Endothelial cell of umbilical vein (primary cell): Measurements from ENCODE around the gene POSTN. TPM values are rescaled to one million over a fixed set of nuclear protein-coding genes. Genes with fewer than 3 reads are reported as not detected.

Source experiments
- BruUV-seq: library from RNA; stranded (reverse); fragments of 400-500 nt; replicated peaks from 2 replicates; lab custom pipeline; 2021; lab: Mats Ljungman, UMichigan
- CTCF ChIA-PET: fragments of 300-600, 350-600 bp; sonication (Branson Sonifier 250); formaldehyde crosslinking; loops from one replicate; lab custom pipeline; 2021; ENCODE audit warnings: antibody characterized with exemption, inconsistent platforms; lab: Charles Lee
- POLR2A ChIA-PET: fragments of 300-600, 350-600 bp; sonication (Branson Sonifier 250); formaldehyde crosslinking; loops from one replicate; lab custom pipeline; 2021; ENCODE audit warnings: antibody characterized with exemption, inconsistent platforms; lab: Charles Lee
- DNase-seq: peaks from one replicate; pipeline ENCODE4 v3.0.0-alpha.2; 2011; ENCODE audit warnings: low read depth, low spot score
- FAIRE-seq: peaks from 2 replicates; lab custom pipeline; 2011; peaks lifted over from hg19 to GRCh38; lab: Jason Lieb, UNC
- H2AFZ ChIP-seq: 2 replicates; pipeline ENCODE4 v1.6.0; 2012; ENCODE audit warnings: low read depth, low read length, control low read depth, inconsistent platforms
- H3K27ac ChIP-seq: 2 replicates; pipeline ENCODE4 v1.5.1; 2011; ENCODE audit warnings: low read depth, mild to moderate bottlenecking, control low read depth, low read length, moderate library complexity; ENCODE audit not compliant: insufficient read depth
- H3K27me3 ChIP-seq, 2 experiments: 2 replicates each; pipeline versions ENCODE4 v1.6.0 to v1.6.1; 2011; ENCODE audit warnings: low read length in 2 of 2, mixed read lengths in 1 of 2; ENCODE audit not compliant: control insufficient read depth in 2 of 2, insufficient read depth in 2 of 2
- H3K36me3 ChIP-seq, 2 experiments: 2 replicates in 1 of 2; 3 replicates in 1 of 2; pipeline ENCODE4 v1.5.1; 2011; ENCODE audit warnings: low read length in 2 of 2, mild to moderate bottlenecking in 1 of 2, moderate library complexity in 1 of 2; ENCODE audit not compliant: control insufficient read depth in 2 of 2, insufficient read depth in 2 of 2; ENCODE audit errors: extremely low read depth in 1 of 2
- H3K4me1 ChIP-seq: 3 replicates; pipeline ENCODE4 v1.5.1; 2011; ENCODE audit warnings: mild to moderate bottlenecking, low read length; ENCODE audit not compliant: control insufficient read depth, insufficient read depth; ENCODE audit errors: extremely low read depth
- H3K4me2 ChIP-seq: 2 replicates; pipeline ENCODE4 v1.6.1; 2011; ENCODE audit warnings: low read length, control low read depth, mixed read lengths; ENCODE audit not compliant: insufficient read depth
- H3K4me3 ChIP-seq, 3 experiments: fragments of 200-600 bp in 1 of 3; sonication (generic), shearing (Covaris generic) in 1 of 3; replicated peaks in 1 of 3; 2 replicates each; pipeline ENCODE4 v1.5.1; 2011 to 2016; ENCODE audit warnings: control low read depth in 3 of 3, low read length in 3 of 3, mild to moderate bottlenecking in 2 of 3, inconsistent platforms in 1 of 3, low read depth in 1 of 3, moderate library complexity in 1 of 3; ENCODE audit not compliant: insufficient read depth in 1 of 3
- H3K79me2 ChIP-seq: 2 replicates; pipeline ENCODE4 v1.6.0; 2012; ENCODE audit warnings: low read length, inconsistent platforms; ENCODE audit not compliant: control insufficient read depth, insufficient read depth
- H3K9ac ChIP-seq: replicated peaks from 2 replicates; pipeline ENCODE3; 2011; ENCODE audit warnings: low read length, control low read depth; ENCODE audit not compliant: insufficient read depth; ENCODE audit errors: extremely low read depth
- H3K9me1 ChIP-seq: replicated peaks from 3 replicates; pipeline ENCODE4 v1.6.0; 2011; ENCODE audit warnings: mild to moderate bottlenecking, low read length; ENCODE audit not compliant: control insufficient read depth, insufficient read depth; ENCODE audit errors: extremely low read depth
- H3K9me3 ChIP-seq: replicated peaks from 2 replicates; pipeline ENCODE4 v1.5.1; 2012; ENCODE audit warnings: low read length, inconsistent platforms; ENCODE audit not compliant: control insufficient read depth, insufficient read depth
- H4K20me1 ChIP-seq: replicated peaks from 2 replicates; pipeline ENCODE3; 2011; ENCODE audit warnings: mild to moderate bottlenecking, low read length; ENCODE audit not compliant: control insufficient read depth, insufficient read depth; ENCODE audit errors: extremely low read depth
- EZH2 ChIP-seq: IDR thresholded peaks from 2 replicates; pipeline ENCODE4 v1.6.1; 2012; ENCODE audit warnings: borderline replicate concordance, low read depth, mild to moderate bottlenecking, moderate library complexity, low read length, inconsistent platforms; ENCODE audit not compliant: severe bottlenecking
- FOS ChIP-seq: IDR thresholded peaks from 2 replicates; pipeline ENCODE4 v1.6.1; 2011; ENCODE audit warnings: mild to moderate bottlenecking, low read length, moderate library complexity, borderline replicate concordance; ENCODE audit not compliant: insufficient read depth
- GATA2 ChIP-seq: IDR thresholded peaks from 2 replicates; pipeline ENCODE4 v1.7.0; 2011; ENCODE audit warnings: low read depth, mild to moderate bottlenecking, moderate library complexity, mixed read lengths, low read length; ENCODE audit not compliant: insufficient read length, insufficient read depth
- JUN ChIP-seq: IDR thresholded peaks from 2 replicates; pipeline ENCODE4 v1.6.1; 2011; ENCODE audit warnings: borderline replicate concordance, low read depth; ENCODE audit not compliant: insufficient read length, insufficient read depth
- MAX ChIP-seq: IDR thresholded peaks from 2 replicates; pipeline ENCODE4 v1.6.1; 2011; ENCODE audit not compliant: insufficient read depth, insufficient read length
- MYC ChIP-seq: IDR thresholded peaks from one replicate; pipeline ENCODE4 v1.6.1; 2011; ENCODE audit warnings: mild to moderate bottlenecking, low read depth, low read length
- POLR2A ChIP-seq: IDR thresholded peaks from 2 replicates; pipeline ENCODE4 v1.6.1; 2012; ENCODE audit warnings: low read depth, mild to moderate bottlenecking, control low read depth, low read length
- POLR2AphosphoS5 ChIP-seq: IDR thresholded peaks from 2 replicates; pipeline ENCODE4 v1.6.1; 2012; ENCODE audit warnings: low read depth, mild to moderate bottlenecking, control low read depth, low read length, moderate library complexity; ENCODE audit not compliant: insufficient read depth
- dilution Hi-C: fragments of 300-500 bp; cut with MboI; formaldehyde crosslinking; loops from one replicate; pipeline ENCODE4 v1.15.0; 2019; ENCODE audit warnings: low sequenced_read_pairs; ENCODE audit not compliant: extremely low pct_ligation_motif_present
- intact Hi-C: fragments of 100-400 bp; cut with micrococcal nuclease; formaldehyde crosslinking; loops from one replicate; pipeline ENCODE4 v1.10.0; 2022
- polyA plus RNA-seq, 4 experiments: library from polyadenylated mRNA; depleted of rRNA in 3 of 4; stranded (reverse) in 3 of 4; unstranded in 1 of 4; fragments of >200 nt; gene quantifications; 2 replicates each; pipeline versions ENCODE4 v1.2.1 to v1.2.3, GENCODE V29; 2011 to 2012; ENCODE audit warnings: missing spikeins in 1 of 4
- total RNA-seq: library from RNA; stranded (reverse); gene quantifications from 2 replicates; pipeline ENCODE4 v1.2.3, GENCODE V29; 2021
- TF ChIP-seq, protein P1 (sequence below), 2 donors: IDR thresholded peaks; 1 replicate in 1 of 2; 2 replicates in 1 of 2; pipeline ENCODE4 v1.5.1; 2011; ENCODE audit warnings: low read length in 2 of 2, mild to moderate bottlenecking in 2 of 2, moderate library complexity in 2 of 2, control low read depth in 1 of 2, inconsistent platforms in 1 of 2, low read depth in 1 of 2; ENCODE audit not compliant: insufficient read depth in 1 of 2; ENCODE audit errors: extremely low read depth in 1 of 2

POSTN gene
- total and polyA plus RNA-seq, 2 donors (not counting 3 experiments of a cell fraction or from before 2014, with no cell fraction given): 0.29 to 0.41 TPM

DNA sequence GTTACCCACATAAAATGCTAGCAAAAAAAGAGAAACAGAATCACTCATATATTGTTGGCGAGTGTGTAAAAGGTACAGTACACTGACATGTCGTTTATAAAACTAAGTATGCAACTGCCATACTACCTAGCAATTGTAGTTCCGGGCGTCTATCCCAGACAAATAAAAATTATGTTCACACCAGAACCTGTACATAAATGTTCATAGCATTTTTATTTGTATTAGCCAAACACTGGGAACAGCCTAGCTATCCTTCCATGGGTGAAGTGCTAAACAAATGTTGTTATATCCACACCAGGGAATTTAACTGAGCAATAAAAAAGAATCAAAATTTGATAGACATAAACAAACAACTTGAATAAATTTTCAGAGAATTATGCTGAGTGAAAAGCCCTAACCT is 28.9 kb upstream of the POSTN start:
- no peak for DNase-seq
- intact Hi-C loops: no loop called here
- H3K36me3 ChIP-seq: no peaks in the 10 kb centered on the region
- H4K20me1 ChIP-seq: no peaks in the 10 kb centered on the region
- no peak overlapping the region for H2AFZ ChIP-seq
- FAIRE-seq: no peak
- CTCF ChIA-PET: no interaction called here
- BruUV-seq: no TSS peak
- no peaks in the 10 kb centered on the region for H3K9me1 ChIP-seq
- no peak overlapping the region for H3K9ac ChIP-seq
- dilution Hi-C loops: no loop called here
- H3K4me1 ChIP-seq: no peaks in the 10 kb centered on the region
- H3K27ac ChIP-seq: no peak overlapping the region
- no peaks in the 10 kb centered on the region for H3K9me3 ChIP-seq
- H3K27me3 ChIP-seq: no peaks in the 10 kb centered on the region
- H3K4me3 ChIP-seq: no peak overlapping the region
- TF ChIP-seq JUN: no peak
- TF ChIP-seq, protein P1, sequence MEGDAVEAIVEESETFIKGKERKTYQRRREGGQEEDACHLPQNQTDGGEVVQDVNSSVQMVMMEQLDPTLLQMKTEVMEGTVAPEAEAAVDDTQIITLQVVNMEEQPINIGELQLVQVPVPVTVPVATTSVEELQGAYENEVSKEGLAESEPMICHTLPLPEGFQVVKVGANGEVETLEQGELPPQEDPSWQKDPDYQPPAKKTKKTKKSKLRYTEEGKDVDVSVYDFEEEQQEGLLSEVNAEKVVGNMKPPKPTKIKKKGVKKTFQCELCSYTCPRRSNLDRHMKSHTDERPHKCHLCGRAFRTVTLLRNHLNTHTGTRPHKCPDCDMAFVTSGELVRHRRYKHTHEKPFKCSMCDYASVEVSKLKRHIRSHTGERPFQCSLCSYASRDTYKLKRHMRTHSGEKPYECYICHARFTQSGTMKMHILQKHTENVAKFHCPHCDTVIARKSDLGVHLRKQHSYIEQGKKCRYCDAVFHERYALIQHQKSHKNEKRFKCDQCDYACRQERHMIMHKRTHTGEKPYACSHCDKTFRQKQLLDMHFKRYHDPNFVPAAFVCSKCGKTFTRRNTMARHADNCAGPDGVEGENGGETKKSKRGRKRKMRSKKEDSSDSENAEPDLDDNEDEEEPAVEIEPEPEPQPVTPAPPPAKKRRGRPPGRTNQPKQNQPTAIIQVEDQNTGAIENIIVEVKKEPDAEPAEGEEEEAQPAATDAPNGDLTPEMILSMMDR (IDR thresholded peaks at IDR 0.05; ENCODE audit: extremely low read depth in 1 of 2, insufficient read depth in 1 of 2, low read depth in 1 of 2, low read length in 2 of 2): no peak
- no peak for TF ChIP-seq EZH2
- TF ChIP-seq MYC: no peak
- TF ChIP-seq GATA2: no peak
- no peak for TF ChIP-seq MAX
- TF ChIP-seq FOS: no peak
- TF ChIP-seq POLR2AphosphoS5: no peak
- TF ChIP-seq POLR2A: no peak
- POLR2A ChIA-PET: no interaction called here
- H3K4me2 ChIP-seq: no peak overlapping the region
- no peaks in the 10 kb centered on the region for H3K79me2 ChIP-seq
